Lung (tissue), 12 donors: ENCODE data around the gene CCDC57. TPM values are rescaled to one million over a fixed set of nuclear protein-coding genes. Genes with fewer than 3 reads are reported as not detected.
"Not testable (repeated sequence)": the region's sequence is repeated elsewhere in the genome, so short reads cannot be mapped to it uniquely, and the experiment has no call there.

Experiments
- ATAC-seq: fragments of 200-7000 bp; cut with Tn5 transposase; one replicate; pipeline ENCODE4 v1.9.1; 2020; ENCODE audit warnings: moderate number of reproducible peaks; ENCODE audit not compliant: insufficient read depth, low FRiP score
- DNase-seq, 3 donors: peaks; one replicate each; pipeline ENCODE4 v3.0.0-alpha.2; 2013 to 2017
- H3K27ac ChIP-seq, 2 donors: one replicate each; pipeline ENCODE4 v1.5.1; 2013; ENCODE audit warnings: mild to moderate bottlenecking in 2 of 2, moderate library complexity in 2 of 2, control low read depth in 1 of 2, inconsistent platforms in 1 of 2, low read depth in 1 of 2, low read length in 1 of 2
- H3K27me3 ChIP-seq, 3 donors: one replicate each; pipeline ENCODE4 v1.5.1; 2013; ENCODE audit warnings: low read length in 2 of 3; ENCODE audit not compliant: control insufficient read depth in 3 of 3, insufficient read depth in 3 of 3
- H3K36me3 ChIP-seq, 4 donors: one replicate each; pipeline ENCODE4 v1.5.1; 2013; ENCODE audit warnings: low read length in 4 of 4, mild to moderate bottlenecking in 1 of 4, moderate library complexity in 1 of 4; ENCODE audit not compliant: control insufficient read depth in 4 of 4, insufficient read depth in 4 of 4
- H3K4me1 ChIP-seq, 5 donors: one replicate each; pipeline ENCODE4 v1.5.1; 2013; ENCODE audit warnings: low read length in 5 of 5, mild to moderate bottlenecking in 2 of 5, moderate library complexity in 1 of 5; ENCODE audit not compliant: control insufficient read depth in 5 of 5, insufficient read depth in 5 of 5
- H3K4me3 ChIP-seq: one replicate; pipeline ENCODE4 v1.5.1; 2013; ENCODE audit warnings: mild to moderate bottlenecking, control low read depth, moderate library complexity
- H3K9ac ChIP-seq, 2 donors: one replicate each; pipeline ENCODE4 v1.5.1; 2013; ENCODE audit warnings: low read length in 2 of 2, control low read depth in 1 of 2; ENCODE audit not compliant: insufficient read depth in 1 of 2
- H3K9me3 ChIP-seq, 4 donors: one replicate each; pipeline ENCODE4 v1.5.1; 2013; ENCODE audit warnings: low read length in 3 of 4, mild to moderate bottlenecking in 1 of 4, moderate library complexity in 1 of 4; ENCODE audit not compliant: control insufficient read depth in 4 of 4, insufficient read depth in 3 of 4
- WGBS, 2 donors: extraction: QIAGEN DNeasy Blood & Tissue Kit; methylation state at CpG; one replicate each; pipeline ENCODE4 v1.1.7; 2013; 5-methylcytosine and 5-hydroxymethylcytosine counted together
- polyA plus RNA-seq, 2 donors: library from polyadenylated mRNA; stranded (reverse); fragments of 200-250 nt; gene quantifications; one replicate each; pipeline ENCODE4 v1.2.1, GENCODE V29; 2013
- total RNA-seq, 2 donors: library from RNA; depleted of rRNA in 1 of 2; stranded (reverse); fragments of >200 nt in 1 of 2; gene quantifications; one replicate each; pipeline ENCODE4 v1.2.1, GENCODE V29; 2014 to 2021
- TF ChIP-seq, protein P1 (sequence below): IDR thresholded peaks from 2 replicates; pipeline ENCODE4 v1.5.1; 2012; ENCODE audit warnings: mild to moderate bottlenecking; ENCODE audit errors: control extremely low read depth, extremely low read depth
- donor health status: control.
- donor health status: control.
- donor health status: Bipolar disorder and iron deficiency.
- donor health status: healthy.
- donor health status: DM: yes; HTN: yes; CAD: no.

The CCDC57 gene
- total and polyA plus RNA-seq, 4 donors, result 33.2 to 128 (median 74.9) TPM

DNA sequence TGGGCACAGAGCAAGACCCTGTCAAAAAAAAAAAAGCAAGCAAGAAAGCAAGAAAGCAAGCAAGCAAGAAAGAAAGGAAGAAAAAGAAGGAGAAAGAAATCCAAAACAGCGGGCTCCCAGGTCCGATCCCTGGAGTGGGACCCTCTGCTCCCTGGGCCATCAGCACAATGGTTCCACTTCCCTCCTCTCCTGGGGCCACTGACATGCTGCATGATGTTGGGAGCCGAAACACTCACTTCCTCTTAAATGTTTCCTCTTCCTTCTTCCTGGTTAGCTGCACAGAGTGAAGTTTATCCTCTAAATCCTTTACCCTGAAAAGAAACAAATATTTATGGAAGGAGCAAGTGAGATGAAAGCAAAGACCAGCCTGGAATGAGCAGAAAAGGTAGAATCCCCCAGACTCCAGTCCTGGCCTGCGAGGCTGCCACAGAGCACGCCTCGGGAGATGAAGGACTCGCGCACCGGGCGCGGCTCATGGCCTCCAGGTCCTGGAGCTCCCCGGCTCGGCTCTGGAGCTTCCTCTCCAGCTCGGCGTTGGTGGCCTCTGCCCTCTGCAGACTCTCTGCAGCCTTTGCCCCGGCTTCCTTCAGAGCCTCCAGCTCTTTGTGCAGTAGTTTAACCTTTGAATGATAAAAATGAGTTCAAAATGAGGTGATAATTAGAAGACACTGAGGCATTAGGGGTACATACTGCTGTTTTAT, 19.0 kb downstream of the CCDC57 start:
- TF ChIP-seq, protein P1, sequence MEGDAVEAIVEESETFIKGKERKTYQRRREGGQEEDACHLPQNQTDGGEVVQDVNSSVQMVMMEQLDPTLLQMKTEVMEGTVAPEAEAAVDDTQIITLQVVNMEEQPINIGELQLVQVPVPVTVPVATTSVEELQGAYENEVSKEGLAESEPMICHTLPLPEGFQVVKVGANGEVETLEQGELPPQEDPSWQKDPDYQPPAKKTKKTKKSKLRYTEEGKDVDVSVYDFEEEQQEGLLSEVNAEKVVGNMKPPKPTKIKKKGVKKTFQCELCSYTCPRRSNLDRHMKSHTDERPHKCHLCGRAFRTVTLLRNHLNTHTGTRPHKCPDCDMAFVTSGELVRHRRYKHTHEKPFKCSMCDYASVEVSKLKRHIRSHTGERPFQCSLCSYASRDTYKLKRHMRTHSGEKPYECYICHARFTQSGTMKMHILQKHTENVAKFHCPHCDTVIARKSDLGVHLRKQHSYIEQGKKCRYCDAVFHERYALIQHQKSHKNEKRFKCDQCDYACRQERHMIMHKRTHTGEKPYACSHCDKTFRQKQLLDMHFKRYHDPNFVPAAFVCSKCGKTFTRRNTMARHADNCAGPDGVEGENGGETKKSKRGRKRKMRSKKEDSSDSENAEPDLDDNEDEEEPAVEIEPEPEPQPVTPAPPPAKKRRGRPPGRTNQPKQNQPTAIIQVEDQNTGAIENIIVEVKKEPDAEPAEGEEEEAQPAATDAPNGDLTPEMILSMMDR, result no peak
- Histone ChIP-seq H3K27me3 (no peaks in the 10 kb centered on the region), H3K9ac (no peak overlapping the region), H3K9me3 (no peaks in the 10 kb centered on the region), H3K4me1 (peaks cover 0 to 8% (median 0%) of the 10 kb centered on the region in 5 donors), H3K4me3 (no peak overlapping the region), H3K36me3 (peaks cover 4 to 38% (median 21%) of the 10 kb centered on the region in 4 donors), H3K27ac (no peak overlapping the region)
- 79 to 85% methylated on average over 16 of the region's 16 CpGs for WGBS, 2 donors
- ATAC-seq (no peak), DNase-seq (no peak)

DNA sequence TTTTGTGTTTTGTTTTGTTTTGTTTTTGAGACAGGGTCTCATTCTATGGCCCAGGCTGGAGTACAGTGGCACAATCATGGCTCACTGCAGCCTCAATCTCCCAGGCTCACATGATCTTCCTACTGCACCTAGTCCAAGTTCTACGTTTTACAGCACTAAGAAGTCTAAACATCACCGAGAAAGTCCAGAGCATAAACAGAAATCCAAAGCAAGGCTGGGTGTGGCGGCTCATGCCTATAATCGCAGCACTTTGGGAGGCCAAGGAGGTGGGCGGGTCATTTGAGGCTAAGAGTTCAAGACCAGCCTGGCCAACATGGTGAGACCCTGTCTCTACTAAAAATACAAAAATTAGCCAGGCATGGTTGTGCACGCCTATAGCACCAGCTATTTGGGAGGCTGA, 19.6 kb downstream of the CCDC57 start:
- not testable (repeated sequence) for ATAC-seq, H3K4me1 ChIP-seq, DNase-seq, H3K9me3 ChIP-seq, H3K4me3 ChIP-seq, H3K27ac ChIP-seq, H3K27me3 ChIP-seq, H3K9ac ChIP-seq
- WGBS, 2 donors, result 85 to 91% methylated on average over 6 of the region's 6 CpGs
- peaks cover 4 to 36% (median 22%) of the 10 kb centered on the region in 4 donors for H3K36me3 ChIP-seq

DNA sequence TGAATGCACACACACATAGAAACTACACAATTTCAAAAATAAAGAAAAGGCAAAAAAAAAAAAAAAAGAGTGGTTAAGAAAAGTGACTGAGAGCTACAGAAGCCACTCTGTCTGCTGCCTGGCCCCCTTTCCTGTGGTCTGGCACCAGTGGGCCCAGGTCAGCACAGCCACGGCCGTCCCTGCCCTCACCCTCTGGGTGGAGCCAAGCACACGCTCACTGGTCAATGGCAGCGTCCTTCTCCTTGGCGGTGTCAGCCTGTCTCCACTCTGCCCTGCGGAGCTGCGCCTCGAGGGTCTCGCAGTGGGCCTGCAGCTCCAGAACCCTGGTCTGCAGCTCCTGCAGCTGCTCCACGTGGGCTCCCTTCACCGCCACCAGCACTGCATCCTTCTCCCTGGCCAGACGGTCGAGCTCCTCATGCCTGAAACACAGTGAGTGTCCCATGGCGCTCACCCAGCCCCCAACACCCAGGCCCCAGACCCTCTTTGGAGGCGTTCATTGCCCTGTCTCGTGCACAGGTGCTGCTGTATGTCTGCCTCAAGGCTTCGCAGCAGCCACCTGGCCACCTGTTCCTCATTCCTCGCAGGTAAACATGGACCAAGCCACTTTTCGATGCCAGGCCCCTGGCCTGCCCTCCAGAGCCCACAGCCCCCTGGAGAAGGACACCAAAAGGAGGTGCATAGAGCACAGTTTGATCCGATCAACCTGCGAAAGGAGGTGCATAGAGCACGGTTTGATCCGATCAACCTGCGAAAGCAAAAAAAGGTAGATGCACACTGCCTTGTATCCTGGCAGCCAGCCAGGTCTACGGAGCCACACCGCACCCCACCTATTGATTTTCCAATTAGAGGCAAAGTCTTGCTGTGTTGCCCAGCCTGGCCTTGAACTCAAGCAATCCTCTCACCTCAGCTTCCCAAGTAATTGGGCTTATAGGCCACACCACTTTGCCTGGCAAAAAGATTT, 24.4 kb downstream of the CCDC57 start:
- Histone ChIP-seq H3K9ac (no peak overlapping the region), H3K4me1 (no peaks in the 10 kb centered on the region), H3K36me3 (peaks cover 9 to 33% (median 18%) of the 10 kb centered on the region in 4 donors), H3K9me3 (no peaks in the 10 kb centered on the region), H3K27ac (no peak overlapping the region), H3K4me3 (no peak overlapping the region), H3K27me3 (no peaks in the 10 kb centered on the region)
- ATAC-seq (no peak), DNase-seq (no peak)
- WGBS, 2 donors, result 93 to 95% methylated on average over 26 of the region's 26 CpGs
- TF ChIP-seq, protein P1, result no peak

DNA sequence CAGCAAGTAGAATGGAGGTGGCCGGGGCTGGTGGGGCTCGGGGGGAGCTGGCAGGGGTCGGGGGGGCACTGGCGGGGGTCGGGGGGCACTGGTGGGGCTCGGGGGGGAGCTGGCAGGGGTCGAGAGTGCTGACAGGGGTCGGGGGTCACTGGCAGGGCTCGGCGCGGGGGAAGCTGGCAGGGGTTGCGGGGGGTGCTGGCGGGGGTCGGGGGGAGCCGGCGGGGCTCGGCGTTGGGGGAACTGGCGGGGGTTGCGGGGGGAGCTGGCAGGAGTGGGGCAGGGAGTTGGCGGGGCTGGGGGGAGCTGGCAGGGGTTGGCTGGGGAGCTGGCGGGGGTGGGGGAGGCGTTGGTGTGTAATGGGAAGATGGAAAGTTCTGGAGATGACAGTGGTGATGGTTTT, 25.1 kb downstream of the CCDC57 start:
- WGBS, 2 donors, result 87 to 94% methylated on average over 15 to 23 of the region's 23 CpGs
- Histone ChIP-seq H3K27ac (no peak overlapping the region), H3K9ac (no peak overlapping the region), H3K9me3 (no peaks in the 10 kb centered on the region), H3K27me3 (no peaks in the 10 kb centered on the region), H3K4me1 (no peaks in the 10 kb centered on the region), H3K36me3 (peaks cover 9 to 32% (median 14%) of the 10 kb centered on the region in 4 donors), H3K4me3 (no peak overlapping the region)
- ATAC-seq, result no peak
- no peak for DNase-seq
- TF ChIP-seq, protein P1, result no peak
